ENCODE measurements around the gene SPPL2B. TPM values are rescaled to one million over a fixed set of nuclear protein-coding genes. Genes with fewer than 3 reads are reported as not detected.
"Not testable (repeated sequence)": the region's sequence is repeated elsewhere in the genome, so short reads cannot be mapped to it uniquely, and the experiment has no call there.

SPPL2B gene
- total RNA-seq, 5 donors from 2014 or later (not counting 1 experiment from before 2014, with no cell fraction given): 96.5 to 173 (median 133) TPM

GRCh38 chr19:2343289-2343982 lies 15.0 kb downstream of the SPPL2B start:
- 89% methylated on average over 21 of the region's 31 CpGs for WGBS (ENCODE audit: insufficient coverage)
- peaks cover 14 to 15% of the 10 kb centered on the region in 2 donors for H3K36me3 ChIP-seq (ENCODE audit: control insufficient read depth in 2 of 2, extremely low read depth in 1 of 2, insufficient read depth in 1 of 2, low read length in 1 of 2)

DNA sequence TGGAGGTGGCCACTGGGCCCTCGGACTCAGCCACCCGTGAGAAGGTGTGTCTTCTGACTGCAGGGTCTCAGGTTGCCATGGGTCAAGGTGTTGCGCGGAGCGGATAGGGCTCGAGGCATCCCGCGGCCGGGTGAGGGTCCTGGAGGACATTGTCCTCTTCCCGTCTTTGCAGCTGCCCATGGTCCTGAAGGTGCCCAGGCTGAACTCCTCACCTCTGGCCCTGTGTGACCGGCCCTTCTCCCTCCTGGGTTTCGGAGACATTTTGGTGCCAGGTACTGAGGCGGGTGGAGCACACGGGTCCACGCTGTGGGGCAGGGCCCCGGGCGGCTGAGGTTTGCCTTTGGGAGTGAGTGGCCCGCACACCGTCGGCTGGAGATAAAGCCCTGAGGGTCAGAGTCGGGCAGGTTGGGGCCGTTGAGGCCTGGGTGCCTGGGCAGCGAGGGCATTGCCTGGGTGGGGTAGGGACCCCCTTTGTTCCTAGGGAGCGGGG lies 15.9 kb downstream of the SPPL2B start:
- no peak overlapping the region for H3K4me3 ChIP-seq (ENCODE audit: control insufficient read depth in 1 of 2, extremely low read depth in 1 of 2, low read length in 1 of 2)
- ATAC-seq (replicated peaks in 1 of 4): no peak
- Mint-ChIP-seq H3K4me3 (no peak overlapping the region), H3K27ac (no peak overlapping the region), H3K9me3 (no peaks in the 10 kb centered on the region), H3K27me3 (no peaks in the 10 kb centered on the region), H3K4me1 (no peaks in the 10 kb centered on the region), H3K36me3 (no peaks in the 10 kb centered on the region)
- no peak for DNase-seq
- ChIA-PET CTCF (no interaction called here), POLR2A (no interaction called here)
- H3K4me1 ChIP-seq (ENCODE audit: control insufficient read depth in 1 of 2, extremely low read depth in 1 of 2, insufficient read depth in 2 of 2, low read length in 2 of 2): no peaks in the 10 kb centered on the region
- H3K27ac ChIP-seq (ENCODE audit: low read length): no peak overlapping the region
- 96% methylated on average over 20 of the region's 24 CpGs for WGBS (ENCODE audit: insufficient coverage)
- H3K27me3 ChIP-seq (replicated peaks in 1 of 2; ENCODE audit: control insufficient read depth in 2 of 2, extremely low read depth in 1 of 2, insufficient read depth in 2 of 2, low read length in 1 of 2): no peaks in the 10 kb centered on the region
- peaks cover 9 to 15% of the 10 kb centered on the region in 2 donors for H3K36me3 ChIP-seq (ENCODE audit: control insufficient read depth in 2 of 2, extremely low read depth in 1 of 2, insufficient read depth in 1 of 2, low read length in 1 of 2)
- no peaks in the 10 kb centered on the region for H3K9me3 ChIP-seq

More at GRCh38 chr19:2343289-2343982, 15.0 kb downstream of the SPPL2B start:
- CTCF ChIA-PET: no interaction called here
- Mint-ChIP-seq H3K9me3 (no peaks in the 10 kb centered on the region), H3K27ac (no peak overlapping the region), H3K36me3 (no peaks in the 10 kb centered on the region), H3K27me3 (no peaks in the 10 kb centered on the region), H3K4me1 (no peaks in the 10 kb centered on the region), H3K4me3 (no peak overlapping the region)
- Histone ChIP-seq H3K27me3 (replicated peaks in 1 of 2; ENCODE audit: control insufficient read depth in 2 of 2, extremely low read depth in 1 of 2, insufficient read depth in 2 of 2, low read length in 1 of 2) (no peaks in the 10 kb centered on the region), H3K4me3 (ENCODE audit: control insufficient read depth in 1 of 2, extremely low read depth in 1 of 2, low read length in 1 of 2) (no peak overlapping the region), H3K4me1 (ENCODE audit: control insufficient read depth in 1 of 2, extremely low read depth in 1 of 2, insufficient read depth in 2 of 2, low read length in 2 of 2) (no peaks in the 10 kb centered on the region), H3K9me3 (no peaks in the 10 kb centered on the region), H3K27ac (ENCODE audit: low read length) (no peak overlapping the region)
- DNase-seq (no peak), ATAC-seq (replicated peaks in 1 of 4) (no peak)
- POLR2A ChIA-PET: no interaction called here

GRCh38 chr19:2345076-2345475 lies 16.6 kb downstream of the SPPL2B start:
- H3K27ac Mint-ChIP-seq: no peak overlapping the region
- H3K27me3 ChIP-seq (replicated peaks in 1 of 2; ENCODE audit: control insufficient read depth in 2 of 2, extremely low read depth in 1 of 2, insufficient read depth in 2 of 2, low read length in 1 of 2): no peaks in the 10 kb centered on the region
- H3K4me3 Mint-ChIP-seq: no peak overlapping the region
- ChIA-PET POLR2A (no interaction called here), CTCF (no interaction called here)
- no peaks in the 10 kb centered on the region for H3K27me3 Mint-ChIP-seq
- H3K4me1 Mint-ChIP-seq: no peaks in the 10 kb centered on the region
- H3K27ac ChIP-seq (ENCODE audit: low read length): no peak overlapping the region
- H3K4me3 ChIP-seq (ENCODE audit: control insufficient read depth in 1 of 2, extremely low read depth in 1 of 2, low read length in 1 of 2): no peak overlapping the region
- H3K9me3 ChIP-seq: no peaks in the 10 kb centered on the region
- 98% methylated on average over 17 of the region's 17 CpGs for WGBS (ENCODE audit: insufficient coverage)
- ATAC-seq (replicated peaks in 1 of 4) (no peak), DNase-seq (no peak)
- H3K36me3 Mint-ChIP-seq: no peaks in the 10 kb centered on the region
- H3K4me1 ChIP-seq (ENCODE audit: control insufficient read depth in 1 of 2, extremely low read depth in 1 of 2, insufficient read depth in 2 of 2, low read length in 2 of 2): no peaks in the 10 kb centered on the region
- H3K36me3 ChIP-seq (ENCODE audit: control insufficient read depth in 2 of 2, extremely low read depth in 1 of 2, insufficient read depth in 1 of 2, low read length in 1 of 2): peaks cover 8 to 15% of the 10 kb centered on the region in 2 donors
- no peaks in the 10 kb centered on the region for H3K9me3 Mint-ChIP-seq

GRCh38 chr19:2345794-2346663 lies 17.5 kb downstream of the SPPL2B start:
- 94% methylated on average over 21 of the region's 25 CpGs for WGBS (ENCODE audit: insufficient coverage)
- Histone ChIP-seq H3K4me3 (ENCODE audit: control insufficient read depth in 1 of 2, extremely low read depth in 1 of 2, low read length in 1 of 2) (no peak overlapping the region), H3K4me1 (ENCODE audit: control insufficient read depth in 1 of 2, extremely low read depth in 1 of 2, insufficient read depth in 2 of 2, low read length in 2 of 2) (no peaks in the 10 kb centered on the region), H3K36me3 (ENCODE audit: control insufficient read depth in 2 of 2, extremely low read depth in 1 of 2, insufficient read depth in 1 of 2, low read length in 1 of 2) (peaks cover 15% of the 10 kb centered on the region in 2 donors), H3K9me3 (no peaks in the 10 kb centered on the region), H3K27me3 (replicated peaks in 1 of 2; ENCODE audit: control insufficient read depth in 2 of 2, extremely low read depth in 1 of 2, insufficient read depth in 2 of 2, low read length in 1 of 2) (no peaks in the 10 kb centered on the region), H3K27ac (ENCODE audit: low read length) (no peak overlapping the region)
- ATAC-seq (replicated peaks in 1 of 4) (no peak), DNase-seq (no peak)
- CTCF ChIA-PET: no interaction called here
- Mint-ChIP-seq H3K4me3 (no peak overlapping the region), H3K9me3 (no peaks in the 10 kb centered on the region), H3K27ac (no peak overlapping the region), H3K4me1 (no peaks in the 10 kb centered on the region), H3K27me3 (no peaks in the 10 kb centered on the region), H3K36me3 (no peaks in the 10 kb centered on the region)
- POLR2A ChIA-PET: no interaction called here

DNA sequence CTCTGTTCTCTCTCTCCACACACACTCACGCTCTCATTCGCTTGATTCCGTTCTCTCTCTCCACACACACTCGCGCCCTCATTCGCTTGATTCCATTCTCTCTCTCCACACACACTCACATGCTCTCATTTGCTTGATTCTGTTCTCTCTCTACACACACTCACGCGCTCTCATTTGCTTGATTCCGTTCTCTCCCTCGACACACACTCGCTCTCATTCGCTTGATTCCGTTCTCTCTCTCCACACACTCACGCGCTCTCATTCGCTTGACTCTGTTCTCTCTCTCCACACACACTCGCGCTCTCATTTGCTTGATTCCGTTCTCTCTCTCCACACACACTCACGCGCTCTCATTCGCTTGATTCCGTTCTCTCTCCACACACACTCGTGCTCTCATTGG lies 21.3 kb downstream of the SPPL2B start:
- CTCF ChIA-PET; H3K4me1 ChIP-seq (ENCODE audit: control insufficient read depth in 1 of 2, extremely low read depth in 1 of 2, insufficient read depth in 2 of 2, low read length in 2 of 2); H3K27ac ChIP-seq (ENCODE audit: low read length); H3K27me3 ChIP-seq (replicated peaks in 1 of 2; ENCODE audit: control insufficient read depth in 2 of 2, extremely low read depth in 1 of 2, insufficient read depth in 2 of 2, low read length in 1 of 2); H3K4me3 ChIP-seq (ENCODE audit: control insufficient read depth in 1 of 2, extremely low read depth in 1 of 2, low read length in 1 of 2); H3K9me3 ChIP-seq; DNase-seq; H3K36me3 Mint-ChIP-seq; H3K4me1 Mint-ChIP-seq; POLR2A ChIA-PET; ATAC-seq (replicated peaks in 1 of 4); H3K9me3 Mint-ChIP-seq; H3K27ac Mint-ChIP-seq; H3K4me3 Mint-ChIP-seq; H3K27me3 Mint-ChIP-seq: not testable (repeated sequence)
- 95% methylated on average over 24 of the region's 24 CpGs for WGBS (ENCODE audit: insufficient coverage)
- peaks cover 17% of the 10 kb centered on the region in 2 donors for H3K36me3 ChIP-seq (ENCODE audit: control insufficient read depth in 2 of 2, extremely low read depth in 1 of 2, insufficient read depth in 1 of 2, low read length in 1 of 2)

- Mint-ChIP-seq H3K4me1 (no peaks in the 10 kb centered on the region), H3K36me3 (no peaks in the 10 kb centered on the region), H3K27me3 (no peaks in the 10 kb centered on the region), H3K4me3 (no peak overlapping the region), H3K27ac (no peak overlapping the region), H3K9me3 (no peaks in the 10 kb centered on the region)
- ChIA-PET CTCF (no interaction called here), POLR2A (no interaction called here)
- no peak for ATAC-seq (replicated peaks in 1 of 4)
- no peak overlapping the region for H3K27ac ChIP-seq (ENCODE audit: low read length)
- no peak for DNase-seq
- H3K4me1 ChIP-seq (ENCODE audit: control insufficient read depth in 1 of 2, extremely low read depth in 1 of 2, insufficient read depth in 2 of 2, low read length in 2 of 2): no peaks in the 10 kb centered on the region
- peaks cover 17% of the 10 kb centered on the region in 2 donors for H3K36me3 ChIP-seq (ENCODE audit: control insufficient read depth in 2 of 2, extremely low read depth in 1 of 2, insufficient read depth in 1 of 2, low read length in 1 of 2)
- no peak overlapping the region for H3K4me3 ChIP-seq (ENCODE audit: control insufficient read depth in 1 of 2, extremely low read depth in 1 of 2, low read length in 1 of 2)
- H3K9me3 ChIP-seq: no peaks in the 10 kb centered on the region
- WGBS (ENCODE audit: insufficient coverage): 98% methylated on average over 16 of the region's 16 CpGs
- H3K27me3 ChIP-seq (replicated peaks in 1 of 2; ENCODE audit: control insufficient read depth in 2 of 2, extremely low read depth in 1 of 2, insufficient read depth in 2 of 2, low read length in 1 of 2): no peaks in the 10 kb centered on the region
Observed at GRCh38 chr19:2350656-2351055, 22.2 kb downstream of the SPPL2B start.
